DMS53 (cell line): ENCODE results near the gene EOLA2.
A peak's percentile ranks its signal among the peaks of the same experiment; 100 is the strongest.
"Not testable (repeated sequence)": the region's sequence is repeated elsewhere in the genome, so short reads cannot be mapped to it uniquely, and the experiment has no call there.

Experiments used
- DNase-seq: peaks from one replicate; lab custom pipeline; 2025; lab: John Stamatoyannopoulos, UW

Gene EOLA2

DNA sequence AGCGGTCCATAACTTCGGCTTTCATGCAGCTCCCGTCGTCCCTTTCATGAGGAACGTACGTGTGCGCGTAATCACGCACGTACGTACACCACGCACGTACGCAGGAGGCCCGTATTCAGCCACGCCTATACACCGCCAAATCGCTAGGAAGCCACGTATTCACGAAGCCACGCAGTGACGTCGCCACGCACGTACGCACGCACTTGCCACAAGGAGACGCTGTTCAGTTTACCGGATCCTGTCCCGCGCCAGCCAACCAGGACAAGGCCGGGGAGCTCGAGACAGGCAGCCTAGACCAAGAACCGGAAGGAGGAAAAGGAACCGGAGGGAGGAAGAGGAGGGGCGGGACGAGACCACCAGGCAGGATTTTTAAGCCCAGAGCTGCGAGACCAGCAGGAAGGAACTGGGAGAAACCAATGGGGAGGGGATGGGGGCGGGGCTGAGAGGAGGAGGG lies at the start of gene EOLA2:
Gene EOLA2 (minus strand): TSS at position 65 of the 454 bp plus-strand sequence. CDS start 4,617 bp downstream, outside the sequence.
- DNase-seq, result peak; percentile 99

GRCh38 chrX:149987613-149988012 lies 49.3 kb upstream of the EOLA2 start:
- no peak for DNase-seq

- no peak for DNase-seq
These were observed 46.1 kb upstream of the EOLA2 start for GRCh38 chrX:149984411-149984810.

DNA sequence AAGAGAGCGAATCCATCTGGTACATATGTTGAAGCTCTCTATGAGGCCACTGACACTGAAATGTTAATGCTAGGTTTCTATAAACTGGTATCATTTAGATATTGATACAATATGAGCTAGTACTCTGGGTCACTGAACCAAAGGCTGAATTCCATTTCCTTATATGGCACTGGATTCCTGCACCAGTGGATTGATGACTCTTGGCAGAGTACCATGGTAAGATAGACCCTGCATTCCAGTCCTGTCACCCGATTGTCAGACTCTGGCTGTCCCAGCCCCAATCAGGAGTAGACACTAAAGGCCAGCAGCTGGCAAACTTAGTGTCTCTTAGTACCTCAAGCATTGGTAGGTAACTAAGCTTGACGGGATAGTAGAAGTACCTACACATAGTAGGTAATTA lies 44.0 kb upstream of the EOLA2 start:
- no peak for DNase-seq

- DNase-seq, result no peak
These were observed 40.9 kb upstream of the EOLA2 start for GRCh38 chrX:149979126-149979644.

DNA sequence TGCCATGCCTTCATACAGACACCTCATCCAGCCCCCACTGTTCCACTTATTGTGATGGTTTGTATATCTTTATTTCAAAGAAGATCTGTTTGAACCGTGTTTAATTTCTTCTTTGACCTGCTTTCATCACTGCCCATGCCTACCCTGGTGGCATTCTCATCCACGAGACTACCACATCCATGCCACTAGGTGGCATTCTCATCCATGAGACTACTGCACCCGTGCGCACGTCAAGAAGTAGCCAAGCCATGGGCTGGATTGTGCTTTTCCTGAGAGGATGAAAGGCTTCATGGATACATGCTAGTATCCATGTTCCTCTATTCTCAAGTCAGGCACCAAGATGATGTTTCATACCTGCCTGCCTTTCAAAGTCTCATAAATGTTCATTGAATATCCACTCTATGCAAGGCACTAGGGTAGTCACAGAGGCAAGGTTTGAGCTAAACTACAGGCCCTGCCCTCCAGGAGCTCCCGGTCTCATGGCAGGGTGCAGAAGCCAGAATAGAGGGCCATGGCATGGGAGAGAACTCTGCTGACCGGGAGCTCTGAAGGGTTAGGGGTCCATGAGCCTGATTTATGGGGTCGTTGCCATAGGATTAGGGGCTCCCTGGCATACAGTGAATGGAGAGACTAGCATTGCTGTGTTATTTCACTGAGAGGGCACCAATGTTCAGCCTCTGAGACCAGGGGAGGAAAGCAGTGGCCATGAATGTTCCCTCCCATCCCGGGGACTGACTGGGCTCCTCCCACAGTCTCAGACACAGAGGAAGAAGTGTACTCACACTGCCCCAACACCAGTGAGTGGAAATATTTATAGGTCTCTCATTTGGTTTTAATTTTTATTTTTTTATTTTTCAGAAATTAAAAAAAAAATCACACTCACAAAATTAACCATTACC lies 24.8 kb upstream of the EOLA2 start:
- DNase-seq, result peak; percentile 81

DNA sequence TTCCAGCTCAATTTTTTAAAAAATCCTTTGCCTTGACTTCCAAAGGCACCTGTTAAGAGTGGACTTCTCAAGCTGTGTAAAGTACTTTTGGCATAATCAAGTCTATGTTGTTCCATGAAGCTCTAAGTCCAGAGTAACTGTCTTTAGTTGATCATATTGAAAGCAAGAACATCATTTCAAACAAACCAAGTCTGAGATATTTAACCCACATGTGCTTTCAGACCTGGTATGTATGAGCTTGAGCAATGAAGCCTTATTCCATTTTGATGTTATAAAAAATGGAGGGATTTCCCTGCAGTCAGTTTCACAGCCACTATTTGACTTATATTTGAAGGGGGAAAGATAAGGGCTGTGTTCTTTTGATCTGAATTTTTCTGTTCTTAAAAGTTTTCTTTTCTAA lies 23.7 kb upstream of the EOLA2 start:
- DNase-seq, result no peak

DNA sequence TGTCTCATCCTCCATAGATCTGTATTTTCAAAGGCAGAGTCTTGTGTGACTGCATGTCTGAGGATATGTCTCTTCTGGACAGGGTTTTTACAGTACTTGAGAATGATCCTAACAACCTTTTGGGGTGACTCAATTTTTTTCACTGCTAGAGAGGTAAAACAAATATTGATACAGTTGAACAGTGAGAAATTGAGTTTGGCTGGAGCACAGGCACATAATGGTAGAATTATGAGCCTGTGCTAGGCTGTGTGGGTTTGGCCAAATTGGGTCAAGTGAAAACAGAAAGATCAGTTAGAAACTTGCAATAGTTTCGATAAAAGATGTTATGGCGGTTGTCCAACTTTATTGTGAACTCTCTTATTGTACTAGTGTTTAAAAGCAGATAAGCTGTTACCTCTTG lies 23.3 kb upstream of the EOLA2 start:
- peak; percentile 4 for DNase-seq

DNA sequence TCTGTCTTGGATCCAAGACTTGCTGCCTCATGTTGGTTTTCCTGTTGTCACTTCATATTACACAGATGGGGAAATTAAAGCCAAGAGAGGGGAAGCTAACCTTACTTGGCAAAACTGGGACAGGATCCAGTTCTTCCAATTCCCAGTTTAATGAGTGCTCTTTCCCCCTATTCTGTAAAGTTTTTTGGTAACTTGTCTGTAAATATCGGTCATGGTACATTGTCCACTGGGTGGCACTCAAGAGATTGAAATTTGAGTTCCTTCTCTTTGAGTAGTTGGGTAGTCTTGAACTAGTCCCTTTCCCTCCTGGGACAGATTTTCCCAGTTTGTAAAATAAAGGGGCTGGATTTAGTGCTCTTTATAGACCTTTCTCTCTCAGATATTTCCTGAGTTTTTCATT lies 12.4 kb upstream of the EOLA2 start:
- DNase-seq, result peak; percentile 60

DNA sequence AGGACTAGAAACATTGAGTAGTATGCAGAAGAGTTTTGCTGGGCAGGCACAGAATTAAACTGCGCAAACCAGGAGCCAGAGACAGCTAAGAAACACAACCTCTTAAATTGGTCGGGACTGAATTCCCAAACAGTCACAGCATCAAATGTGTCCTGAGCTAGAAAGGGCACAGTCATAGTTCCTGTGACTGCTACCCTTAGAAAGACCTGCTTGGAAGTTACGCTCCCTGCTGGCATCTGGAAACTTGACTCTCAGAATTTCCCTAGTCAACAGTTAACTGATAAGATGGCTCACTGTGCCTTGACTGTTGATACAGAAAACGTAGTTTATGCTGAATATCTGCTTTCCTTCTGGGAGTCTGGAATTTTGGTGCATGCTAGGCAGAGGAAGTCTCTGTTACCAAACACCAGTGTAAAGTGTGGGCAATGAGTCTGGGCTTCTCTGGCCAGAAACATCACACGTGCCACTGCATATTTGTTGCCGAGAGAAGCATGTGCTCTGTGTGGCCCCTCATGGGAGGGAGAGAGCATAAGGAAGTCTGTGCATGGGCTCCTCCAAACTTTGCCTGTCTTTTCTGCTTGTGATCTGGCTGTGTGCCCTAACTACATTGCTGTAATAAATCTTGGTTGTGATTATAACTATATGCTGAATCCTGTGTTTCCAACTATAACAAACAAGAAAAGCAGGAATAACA lies 11.6 kb upstream of the EOLA2 start:
- no peak for DNase-seq

GRCh38 chrX:149948016-149948415 lies 9.7 kb upstream of the EOLA2 start:
- no peak for DNase-seq

DNA sequence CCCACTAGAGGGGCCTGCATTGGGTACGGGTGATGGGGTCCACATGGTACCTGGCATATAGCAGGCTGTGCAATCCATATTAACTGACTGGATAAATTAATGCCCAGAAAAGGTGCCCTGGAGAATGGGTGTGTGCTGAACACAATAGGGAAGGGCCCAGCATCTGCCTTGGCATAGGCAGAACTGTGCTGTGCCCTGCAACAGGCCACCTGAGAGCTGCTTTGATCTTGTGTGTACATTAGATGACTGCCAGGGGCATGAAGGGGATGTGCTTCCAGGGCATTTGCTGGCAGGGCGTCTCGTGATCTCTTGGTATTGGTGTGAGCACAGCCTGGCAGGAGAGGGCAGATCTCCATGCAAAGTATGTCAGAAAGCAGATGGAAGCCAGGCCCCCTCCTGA lies 8.6 kb upstream of the EOLA2 start:
- DNase-seq, result not testable (repeated sequence)

DNA sequence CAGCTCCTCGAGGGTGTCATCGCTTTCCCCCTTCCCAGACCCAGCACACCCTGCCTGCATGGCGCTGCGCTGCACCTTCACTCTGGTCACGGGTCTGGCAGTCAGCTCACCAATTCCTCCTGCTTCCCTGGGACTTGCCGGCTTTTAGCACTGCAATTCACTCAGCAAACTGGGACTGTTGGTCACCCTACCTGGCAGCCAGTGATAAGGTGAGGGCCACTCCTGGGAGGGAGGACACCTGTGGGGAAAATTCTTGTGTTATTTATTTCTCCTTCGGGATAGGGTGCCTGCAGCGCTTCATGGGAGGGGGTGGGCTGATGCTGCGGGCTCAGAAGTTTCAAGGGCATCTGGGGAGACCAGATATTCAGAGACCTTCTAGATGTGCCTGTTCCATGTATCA lies 7.5 kb upstream of the EOLA2 start:
- not testable (repeated sequence) for DNase-seq

DNA sequence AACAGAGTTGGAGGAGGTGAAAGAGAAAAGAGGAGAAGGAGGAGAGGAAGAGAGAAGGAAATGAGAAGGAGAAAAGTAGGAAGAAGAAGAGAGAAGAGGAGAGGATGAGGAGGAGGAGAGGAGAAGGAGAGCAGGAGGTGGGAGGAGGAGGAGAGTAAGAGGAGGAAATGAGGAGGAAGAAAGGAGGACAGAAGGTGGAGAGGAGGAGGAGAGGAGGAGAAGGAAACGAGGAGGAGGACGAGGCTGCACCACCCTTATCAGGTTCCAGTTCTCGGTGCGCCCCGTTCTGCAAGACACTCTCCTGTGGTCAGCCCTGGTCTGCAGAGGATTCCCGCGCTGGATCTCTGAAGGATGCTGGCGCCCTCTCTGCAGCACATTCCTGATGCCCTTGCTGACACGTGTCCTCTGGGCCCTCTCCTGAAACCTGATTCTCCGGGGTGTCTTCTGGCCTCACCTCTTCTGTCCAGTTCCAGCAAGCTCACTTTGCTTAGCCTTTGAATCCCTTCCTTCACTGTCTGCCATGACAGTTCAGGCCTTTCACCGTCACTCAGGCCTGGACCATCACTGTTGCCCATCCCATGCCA lies 6.9 kb upstream of the EOLA2 start:
- DNase-seq, result not testable (repeated sequence)

GRCh38 chrX:149940674-149941024 lies 2.4 kb upstream of the EOLA2 start:
- not testable (repeated sequence) for DNase-seq

GRCh38 chrX:149939905-149940673 lies 1.8 kb upstream of the EOLA2 start:
- DNase-seq, result peak; percentile 97

- no peak for DNase-seq
These were observed 1.3 kb upstream of the EOLA2 start for GRCh38 chrX:149939655-149939904.

DNA sequence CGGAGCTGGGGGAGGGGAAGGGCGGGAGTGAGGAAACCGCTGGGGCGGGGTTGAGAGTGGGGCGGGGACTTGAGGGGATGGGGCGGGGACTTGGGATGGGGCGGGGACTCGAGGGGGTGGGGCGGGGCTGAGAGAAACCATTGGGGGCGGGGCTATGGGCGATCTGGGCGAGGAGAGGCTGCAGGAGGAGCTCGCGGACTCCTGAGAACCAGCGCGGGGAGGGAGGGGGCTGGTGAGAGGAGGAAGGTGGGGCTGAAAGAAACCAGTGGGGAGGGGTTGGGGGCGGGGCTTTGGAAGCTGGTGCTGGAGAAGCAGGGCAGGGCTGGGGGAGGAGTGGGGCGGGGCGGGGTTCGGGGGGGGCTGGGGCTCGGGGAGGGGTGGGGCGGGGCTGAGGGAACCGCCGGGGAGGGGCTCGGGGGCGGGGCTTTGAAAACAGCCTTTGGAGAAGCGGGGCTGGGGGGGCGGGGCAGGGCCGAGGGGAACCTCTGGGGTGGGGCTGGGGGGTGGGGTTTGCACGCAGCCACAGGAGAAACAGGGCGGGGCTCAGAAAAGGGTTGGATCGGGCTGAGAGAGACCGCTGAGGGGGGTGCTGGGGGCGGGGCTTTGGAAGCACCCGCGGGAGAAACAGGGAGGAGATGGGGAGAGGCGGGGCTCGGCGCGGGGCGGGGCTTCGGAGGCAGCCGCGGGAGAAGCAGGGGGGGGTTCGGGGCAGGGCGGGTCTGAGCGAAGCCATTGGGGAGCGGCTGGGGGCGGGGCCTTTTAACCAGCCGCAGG lies 777 bp upstream of the EOLA2 start:
- peak; percentile 99 for DNase-seq

DNA sequence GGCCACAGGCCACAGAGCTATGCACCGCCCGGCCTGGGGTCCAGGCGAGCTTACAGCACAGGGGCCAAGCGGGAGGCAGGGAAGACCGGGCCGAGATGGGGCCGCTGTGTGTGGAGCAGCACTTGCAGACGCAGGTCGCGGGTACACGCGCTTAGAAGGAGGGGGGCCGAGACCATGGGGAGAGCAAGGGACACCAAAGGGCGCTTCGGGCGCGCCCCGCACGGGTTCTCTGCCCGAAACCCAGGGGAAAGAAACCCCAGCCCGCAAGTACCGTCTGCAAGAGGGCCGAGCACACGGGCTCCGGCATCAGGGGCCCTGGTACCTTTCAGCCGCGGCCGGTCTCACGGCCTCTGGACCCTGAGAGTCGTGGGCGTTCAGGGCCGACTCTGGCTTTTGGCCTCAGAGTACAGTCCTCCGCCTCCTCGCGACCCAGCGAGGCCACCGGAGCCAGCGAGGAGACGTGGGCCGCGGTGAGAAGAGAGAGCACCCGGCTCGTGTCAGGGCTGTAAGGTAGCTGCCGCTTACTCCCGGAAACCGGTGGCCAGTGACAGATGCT lies 342 bp downstream of the EOLA2 start:
- peak; percentile 54 for DNase-seq

DNA sequence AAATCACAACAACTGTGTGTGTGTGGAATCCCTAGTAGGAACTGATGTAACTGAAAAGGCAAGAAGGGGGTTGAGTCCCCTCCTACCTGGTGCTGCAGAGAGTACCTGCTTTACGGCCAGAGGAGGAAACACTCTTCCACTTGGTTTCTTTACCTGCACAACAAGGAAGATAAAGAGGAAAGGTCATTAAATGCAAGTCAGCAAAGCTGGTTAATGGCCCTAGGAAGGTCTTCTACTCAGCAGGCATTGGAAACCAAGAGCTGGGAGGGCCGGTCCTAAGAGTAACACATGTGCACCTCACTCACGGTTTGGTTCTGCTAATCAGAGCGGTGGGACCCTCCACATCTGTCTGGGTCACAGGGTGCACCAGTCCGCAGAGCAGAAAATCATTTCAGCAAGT lies 963 bp downstream of the EOLA2 start:
- not testable (repeated sequence) for DNase-seq

- not testable (repeated sequence) for DNase-seq
These were observed 4.7 kb downstream of the EOLA2 start for GRCh38 chrX:149933547-149933946.
